Neural progenitor cell (in vitro differentiated cells): ENCODE data around the gene PKNOX2. TPM values are rescaled to one million over a fixed set of nuclear protein-coding genes. Genes with fewer than 3 reads are reported as not detected.
A peak's percentile ranks its signal among the peaks of the same experiment; 100 is the strongest.

Source experiments
- DNase-seq: peaks from one replicate; pipeline ENCODE4 v3.0.0-alpha.2; 2016; ENCODE audit warnings: low spot score
- H2AFZ ChIP-seq: fragments of 200-600 bp; sonication (generic); replicated peaks from 2 replicates; pipeline ENCODE4 v1.6.1; 2016; ENCODE audit warnings: antibody characterized with exemption
- H3F3A ChIP-seq: fragments of 200-600 bp; sonication (generic); 2 replicates; pipeline ENCODE4 v1.6.1; 2016; ENCODE audit warnings: antibody characterized with exemption, low read depth
- H3K27ac ChIP-seq: fragments of 200-600 bp; sonication (generic); 2 replicates; pipeline ENCODE4 v1.5.1; 2016; ENCODE audit warnings: mild to moderate bottlenecking
- H3K27me3 ChIP-seq: fragments of 200-600 bp; sonication (generic); 2 replicates; pipeline ENCODE4 v1.6.1; 2016; ENCODE audit warnings: mild to moderate bottlenecking, moderate library complexity
- H3K36me3 ChIP-seq: fragments of 200-600 bp; sonication (generic); 2 replicates; pipeline ENCODE4 v1.5.1; 2016
- H3K4me1 ChIP-seq: fragments of 200-600 bp; sonication (generic); 2 replicates; pipeline ENCODE4 v1.6.1; 2016; ENCODE audit warnings: mixed run types
- H3K4me2 ChIP-seq: fragments of 200-600 bp; sonication (generic); 2 replicates; pipeline ENCODE4 v1.6.1; 2016
- H3K4me3 ChIP-seq: fragments of 200-600 bp; sonication (generic); 2 replicates; pipeline ENCODE4 v1.5.1; 2016
- H3K79me2 ChIP-seq: fragments of 200-600 bp; sonication (generic); 2 replicates; pipeline ENCODE4 v1.6.1; 2016; ENCODE audit warnings: low read depth
- H3K9ac ChIP-seq: fragments of 200-600 bp; sonication (generic); 2 replicates; pipeline ENCODE4 v1.6.1; 2016
- H3K9me3 ChIP-seq: fragments of 200-600 bp; sonication (generic); 2 replicates; pipeline ENCODE4 v1.5.1; 2016; ENCODE audit warnings: low read depth
- H4K20me1 ChIP-seq: fragments of 200-600 bp; sonication (generic); 2 replicates; pipeline ENCODE4 v1.6.1; 2016; ENCODE audit warnings: low read depth
- H3K27ac Mint-ChIP-seq: 3 replicates; pipeline ENCODE4 v1.8.0; 2021; ENCODE audit warnings: mixed read lengths
- H3K27me3 Mint-ChIP-seq: 2 replicates; pipeline ENCODE4 v1.8.0; 2022; ENCODE audit warnings: low read depth, mild to moderate bottlenecking, inconsistent platforms, moderate library complexity, mixed read lengths; ENCODE audit not compliant: insufficient read depth
- H3K36me3 Mint-ChIP-seq: 3 replicates; pipeline ENCODE4 v1.8.0; 2021; ENCODE audit warnings: mixed read lengths
- H3K4me1 Mint-ChIP-seq: 3 replicates; pipeline ENCODE4 v1.8.0; 2021; ENCODE audit warnings: mixed read lengths
- H3K4me3 Mint-ChIP-seq: 3 replicates; pipeline ENCODE4 v1.8.0; 2021; ENCODE audit warnings: mild to moderate bottlenecking, moderate library complexity, mixed read lengths
- H3K9me3 Mint-ChIP-seq: 3 replicates; pipeline ENCODE4 v1.8.0; 2020; ENCODE audit warnings: mixed read lengths
- EZH2 ChIP-seq: fragments of 200-600 bp; sonication (generic); IDR thresholded peaks from 2 replicates; pipeline ENCODE4 v1.6.1; 2017; ENCODE audit warnings: antibody characterized with exemption, mild to moderate bottlenecking, moderate library complexity
- EZH2phosphoT487 ChIP-seq: fragments of 200-600 bp; sonication (generic); IDR thresholded peaks from 2 replicates; pipeline ENCODE4 v1.6.1; 2017; ENCODE audit warnings: antibody characterized with exemption
- total RNA-seq: library from RNA; depleted of rRNA; stranded (reverse); fragments of >200 nt; gene quantifications from 2 replicates; pipeline ENCODE4 v1.2.3, GENCODE V29; 2015; ENCODE audit warnings: low replicate concordance
- TF ChIP-seq, protein P1 (sequence below): fragments of 200-600 bp; sonication (generic); IDR thresholded peaks from 2 replicates; pipeline ENCODE4 v1.5.1; 2017; ENCODE audit warnings: antibody characterized with exemption, mild to moderate bottlenecking

PKNOX2 gene
- total RNA-seq, 1 donor from 2014 or later: 4.3 TPM

DNA sequence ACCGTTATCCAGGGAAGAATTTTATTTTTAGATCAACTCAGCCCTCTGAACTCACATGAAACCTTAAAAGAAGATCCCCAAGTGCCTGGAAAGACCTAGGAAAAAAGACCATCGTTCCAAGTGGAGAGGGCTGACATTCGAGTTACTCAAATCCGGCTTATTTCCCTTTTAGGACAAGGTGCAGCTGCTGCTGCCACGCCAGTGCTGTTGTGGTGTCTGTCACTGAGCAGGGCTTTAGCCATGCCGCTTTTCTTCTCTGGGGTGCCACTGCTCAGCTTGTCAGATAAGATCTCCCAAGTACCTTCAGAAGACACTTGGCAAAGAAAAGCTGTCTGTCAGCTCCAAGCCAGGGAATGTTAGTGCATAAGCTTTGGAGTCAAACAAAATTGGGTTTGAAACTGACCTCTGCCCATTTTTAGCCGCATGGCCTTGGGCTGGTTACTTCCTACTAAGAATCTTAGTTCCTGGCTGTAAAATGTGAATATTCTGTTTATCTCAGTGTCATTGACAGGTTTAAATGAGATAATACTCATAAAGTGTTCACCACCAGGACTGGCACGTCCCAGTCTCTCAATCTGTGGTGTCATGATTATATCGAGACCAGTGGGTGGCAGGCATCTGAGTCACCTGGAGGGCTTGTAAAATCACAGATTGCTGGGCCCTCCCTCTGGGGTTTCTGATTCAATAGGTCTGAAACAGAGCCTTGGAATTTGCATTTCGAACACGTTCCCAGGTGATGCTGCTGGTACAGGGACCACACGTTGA, 117.5 kb downstream of the PKNOX2 start:
- H3K36me3 ChIP-seq: no peaks in the 10 kb centered on the region
- H2AFZ ChIP-seq: no peak overlapping the region
- Mint-ChIP-seq H3K9me3 (no peaks in the 10 kb centered on the region), H3K27ac (peak overlapping the region; percentile 82), H3K36me3 (peaks cover 4% of the 10 kb centered on the region), H3K27me3 (no peaks in the 10 kb centered on the region), H3K4me1 (peaks cover 51% of the 10 kb centered on the region), H3K4me3 (no peak overlapping the region)
- peaks cover 9% of the 10 kb centered on the region for H3F3A ChIP-seq
- H3K9ac ChIP-seq: no peak overlapping the region
- H3K27me3 ChIP-seq: no peaks in the 10 kb centered on the region
- no peak for DNase-seq
- H3K4me3 ChIP-seq: no peak overlapping the region
- no peaks in the 10 kb centered on the region for H3K9me3 ChIP-seq
- peaks cover 4% of the 10 kb centered on the region for H4K20me1 ChIP-seq
- TF ChIP-seq, protein P1, sequence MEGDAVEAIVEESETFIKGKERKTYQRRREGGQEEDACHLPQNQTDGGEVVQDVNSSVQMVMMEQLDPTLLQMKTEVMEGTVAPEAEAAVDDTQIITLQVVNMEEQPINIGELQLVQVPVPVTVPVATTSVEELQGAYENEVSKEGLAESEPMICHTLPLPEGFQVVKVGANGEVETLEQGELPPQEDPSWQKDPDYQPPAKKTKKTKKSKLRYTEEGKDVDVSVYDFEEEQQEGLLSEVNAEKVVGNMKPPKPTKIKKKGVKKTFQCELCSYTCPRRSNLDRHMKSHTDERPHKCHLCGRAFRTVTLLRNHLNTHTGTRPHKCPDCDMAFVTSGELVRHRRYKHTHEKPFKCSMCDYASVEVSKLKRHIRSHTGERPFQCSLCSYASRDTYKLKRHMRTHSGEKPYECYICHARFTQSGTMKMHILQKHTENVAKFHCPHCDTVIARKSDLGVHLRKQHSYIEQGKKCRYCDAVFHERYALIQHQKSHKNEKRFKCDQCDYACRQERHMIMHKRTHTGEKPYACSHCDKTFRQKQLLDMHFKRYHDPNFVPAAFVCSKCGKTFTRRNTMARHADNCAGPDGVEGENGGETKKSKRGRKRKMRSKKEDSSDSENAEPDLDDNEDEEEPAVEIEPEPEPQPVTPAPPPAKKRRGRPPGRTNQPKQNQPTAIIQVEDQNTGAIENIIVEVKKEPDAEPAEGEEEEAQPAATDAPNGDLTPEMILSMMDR: no peak
- no peak for TF ChIP-seq EZH2
- TF ChIP-seq EZH2phosphoT487: no peak
- peak overlapping the region; percentile 50 for H3K27ac ChIP-seq
- peaks cover 20% of the 10 kb centered on the region for H3K4me1 ChIP-seq
- peak overlapping the region; percentile 29 for H3K4me2 ChIP-seq
- H3K79me2 ChIP-seq: no peaks in the 10 kb centered on the region

DNA sequence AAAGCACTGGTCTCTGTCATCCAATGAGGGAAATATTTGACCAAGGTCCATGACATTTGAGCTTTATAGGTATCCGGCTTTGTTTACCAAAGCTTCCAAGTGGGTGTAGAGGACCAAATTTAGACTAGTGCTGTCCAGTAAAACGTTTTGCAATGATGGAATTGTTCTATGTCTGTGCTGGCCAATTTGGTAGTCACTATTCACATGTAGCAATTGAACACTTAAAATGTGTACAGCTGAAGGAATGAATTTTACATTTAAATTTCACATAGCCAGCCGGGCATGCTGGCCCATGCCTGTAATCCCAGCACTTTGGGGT, 118.0 kb downstream of the PKNOX2 start:
- no peak for TF ChIP-seq EZH2phosphoT487
- TF ChIP-seq, protein P1: no peak
- no peak for TF ChIP-seq EZH2
- Histone ChIP-seq H2AFZ (no peak overlapping the region), H3K27ac (no peak overlapping the region), H3K36me3 (no peaks in the 10 kb centered on the region), H3K4me2 (no peak overlapping the region), H3K9me3 (no peaks in the 10 kb centered on the region), H3K9ac (no peak overlapping the region), H3F3A (peaks cover 9% of the 10 kb centered on the region), H3K27me3 (no peaks in the 10 kb centered on the region), H3K79me2 (no peaks in the 10 kb centered on the region), H3K4me1 (peaks cover 25% of the 10 kb centered on the region), H4K20me1 (peaks cover 4% of the 10 kb centered on the region), H3K4me3 (no peak overlapping the region)
- Mint-ChIP-seq H3K9me3 (no peaks in the 10 kb centered on the region), H3K4me1 (peaks cover 56% of the 10 kb centered on the region), H3K27me3 (no peaks in the 10 kb centered on the region), H3K36me3 (peaks cover 4% of the 10 kb centered on the region), H3K4me3 (no peak overlapping the region), H3K27ac (no peak overlapping the region)
- no peak for DNase-seq

DNA sequence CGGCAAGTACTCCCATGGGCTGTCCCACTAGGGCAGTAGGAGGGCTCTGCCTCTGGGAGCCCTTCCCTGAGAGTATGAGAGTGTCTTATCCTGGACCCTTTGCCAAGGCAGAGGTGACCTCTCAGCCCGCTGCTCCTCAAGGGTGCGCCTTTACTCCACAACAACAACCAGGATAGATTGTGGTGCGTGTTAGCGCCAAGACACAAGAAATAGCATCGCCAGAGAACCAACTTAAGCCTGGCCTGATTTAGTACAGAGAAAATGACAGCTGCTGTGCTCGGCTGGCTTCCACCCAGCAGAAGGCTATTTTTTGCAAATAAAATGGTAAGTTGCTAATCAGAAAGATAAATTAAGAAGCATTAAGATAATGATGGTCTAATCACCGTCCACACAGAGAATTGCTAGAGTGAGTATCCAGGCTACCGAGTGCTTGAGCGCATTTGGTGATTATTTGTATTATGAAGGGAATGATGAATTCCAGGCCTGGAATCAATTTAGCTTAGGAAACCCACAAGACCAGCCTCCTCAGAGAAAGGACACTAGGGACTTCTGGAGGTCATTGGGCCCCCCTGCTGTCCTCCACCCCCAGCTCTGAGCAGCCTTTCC, 119.8 kb downstream of the PKNOX2 start:
- no peaks in the 10 kb centered on the region for H3K9me3 Mint-ChIP-seq
- DNase-seq: no peak
- no peaks in the 10 kb centered on the region for H3K9me3 ChIP-seq
- H3K4me2 ChIP-seq: no peak overlapping the region
- no peak overlapping the region for H3K4me3 ChIP-seq
- peaks cover 61% of the 10 kb centered on the region for H3K4me1 Mint-ChIP-seq
- H3K36me3 Mint-ChIP-seq: peaks cover 5% of the 10 kb centered on the region
- H3F3A ChIP-seq: peaks cover 9% of the 10 kb centered on the region
- peak overlapping the region; percentile 85 for H3K27ac Mint-ChIP-seq
- H3K27ac ChIP-seq: no peak overlapping the region
- H2AFZ ChIP-seq: no peak overlapping the region
- H3K4me3 Mint-ChIP-seq: no peak overlapping the region
- no peak overlapping the region for H3K9ac ChIP-seq
- H3K27me3 ChIP-seq: no peaks in the 10 kb centered on the region
- H4K20me1 ChIP-seq: peaks cover 4% of the 10 kb centered on the region
- H3K27me3 Mint-ChIP-seq: no peaks in the 10 kb centered on the region
- H3K4me1 ChIP-seq: peaks cover 31% of the 10 kb centered on the region
- TF ChIP-seq EZH2phosphoT487 (no peak), EZH2 (no peak)
- no peaks in the 10 kb centered on the region for H3K79me2 ChIP-seq
- no peaks in the 10 kb centered on the region for H3K36me3 ChIP-seq

DNA sequence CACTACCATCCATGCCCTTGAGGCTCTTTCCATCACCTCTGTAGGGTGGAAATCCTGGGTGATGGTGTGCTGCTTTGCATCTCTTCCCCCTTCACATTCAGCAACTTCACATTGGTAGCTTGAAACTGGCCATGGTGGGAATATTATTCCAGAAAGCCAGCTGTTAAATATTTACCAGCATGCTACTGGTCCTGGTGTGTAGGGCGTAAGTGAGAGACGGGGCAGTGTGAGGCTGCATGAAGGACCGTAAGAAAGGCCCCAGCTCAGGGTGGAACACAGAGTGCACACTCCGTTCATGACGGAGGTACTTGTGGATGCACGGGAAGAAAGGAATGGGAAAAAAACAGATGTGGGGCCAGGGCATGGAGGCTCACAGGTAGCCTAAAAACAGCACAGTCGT, 121.3 kb downstream of the PKNOX2 start:
- H3F3A ChIP-seq: peaks cover 9% of the 10 kb centered on the region
- H2AFZ ChIP-seq: no peak overlapping the region
- peaks cover 31% of the 10 kb centered on the region for H3K4me1 ChIP-seq
- Mint-ChIP-seq H3K4me1 (peaks cover 53% of the 10 kb centered on the region), H3K36me3 (peaks cover 11% of the 10 kb centered on the region), H3K4me3 (no peak overlapping the region), H3K27me3 (no peaks in the 10 kb centered on the region), H3K27ac (peak overlapping the region; percentile 54), H3K9me3 (no peaks in the 10 kb centered on the region)
- no peaks in the 10 kb centered on the region for H3K9me3 ChIP-seq
- no peak for DNase-seq
- no peak overlapping the region for H3K9ac ChIP-seq
- no peaks in the 10 kb centered on the region for H3K27me3 ChIP-seq
- no peak overlapping the region for H3K4me2 ChIP-seq
- H3K27ac ChIP-seq: no peak overlapping the region
- no peaks in the 10 kb centered on the region for H3K36me3 ChIP-seq
- no peak overlapping the region for H3K4me3 ChIP-seq
- no peaks in the 10 kb centered on the region for H3K79me2 ChIP-seq
- peaks cover 4% of the 10 kb centered on the region for H4K20me1 ChIP-seq
- TF ChIP-seq EZH2phosphoT487: no peak
